ENCODE data around the gene ABI3BP. TPM values are rescaled to one million over a fixed set of nuclear protein-coding genes. Genes with fewer than 3 reads are reported as not detected.

ABI3BP gene
- total RNA-seq, 1 donor from 2014 or later, result 91.1 TPM

- Histone ChIP-seq H3K27me3 (no peaks in the 10 kb centered on the region), H3K9me3 (no peaks in the 10 kb centered on the region), H3K27ac (peak overlapping the region; percentile 81), H3K4me1 (peaks cover 12% of the 10 kb centered on the region), H3K4me3 (peak overlapping the region; percentile 50 to 52), H3K36me3 (no peaks in the 10 kb centered on the region)
- intact Hi-C loops (cut with DNase I), result no loop called here
- TF ChIP-seq CTCF (IDR thresholded peaks at IDR 0.05) (no peak), POLR2A (IDR thresholded peaks at IDR 0.05) (no peak), POLR2AphosphoS5 (IDR thresholded peaks at IDR 0.05; ENCODE audit: insufficient read depth in 1 of 2, low read depth in 1 of 2) (peak in 1 of 2 donors; percentile 22)
- no peak for DNase-seq (ENCODE audit: extremely low spot score in 2 of 2)
Observed at GRCh38 chr3:100992231-100993012, 799 bp downstream of the ABI3BP start.

GRCh38 chr3:100988080-100988479 is 5.1 kb downstream of the ABI3BP start:
- Histone ChIP-seq H3K9me3 (no peaks in the 10 kb centered on the region), H3K27ac (no peak overlapping the region), H3K4me3 (no peak overlapping the region), H3K4me1 (peaks cover 16% of the 10 kb centered on the region), H3K36me3 (no peaks in the 10 kb centered on the region), H3K27me3 (no peaks in the 10 kb centered on the region)
- TF ChIP-seq CTCF (IDR thresholded peaks at IDR 0.05) (no peak), POLR2A (IDR thresholded peaks at IDR 0.05) (no peak), POLR2AphosphoS5 (IDR thresholded peaks at IDR 0.05; ENCODE audit: insufficient read depth in 1 of 2, low read depth in 1 of 2) (no peak)
- intact Hi-C loops (cut with DNase I), result no loop called here
- DNase-seq (ENCODE audit: extremely low spot score in 2 of 2), result no peak

- Histone ChIP-seq H3K27me3 (no peaks in the 10 kb centered on the region), H3K9me3 (no peaks in the 10 kb centered on the region), H3K27ac (no peak overlapping the region), H3K4me1 (peaks cover 45% of the 10 kb centered on the region), H3K4me3 (no peak overlapping the region), H3K36me3 (no peaks in the 10 kb centered on the region)
- TF ChIP-seq POLR2A (IDR thresholded peaks at IDR 0.05), result no peak
- TF ChIP-seq POLR2AphosphoS5 (IDR thresholded peaks at IDR 0.05; ENCODE audit: insufficient read depth in 1 of 2, low read depth in 1 of 2), result no peak
- TF ChIP-seq CTCF (IDR thresholded peaks at IDR 0.05), result no peak
- intact Hi-C loops (cut with DNase I), result no loop called here
- no peak for DNase-seq (ENCODE audit: extremely low spot score in 2 of 2)
Observed at GRCh38 chr3:100984308-100984707, 8.9 kb downstream of the ABI3BP start.

- intact Hi-C loops (cut with DNase I), result no loop called here
- DNase-seq (ENCODE audit: extremely low spot score in 2 of 2), result no peak
- Histone ChIP-seq H3K4me1 (peaks cover 50% of the 10 kb centered on the region), H3K9me3 (no peaks in the 10 kb centered on the region), H3K27ac (peak overlapping the region; percentile 83), H3K36me3 (no peaks in the 10 kb centered on the region), H3K27me3 (no peaks in the 10 kb centered on the region), H3K4me3 (peak overlapping the region; percentile 16 to 24)
- peak in 1 of 2 donors; percentile 25 for TF ChIP-seq POLR2AphosphoS5 (IDR thresholded peaks at IDR 0.05; ENCODE audit: insufficient read depth in 1 of 2, low read depth in 1 of 2)
- TF ChIP-seq POLR2A (IDR thresholded peaks at IDR 0.05), result no peak
Observed at GRCh38 chr3:100982710-100983109, 10.5 kb downstream of the ABI3BP start.

GRCh38 chr3:100981164-100981911 is 11.9 kb downstream of the ABI3BP start:
- no peaks in the 10 kb centered on the region for H3K9me3 ChIP-seq
- peak overlapping the region; percentile 83 for H3K27ac ChIP-seq
- H3K27me3 ChIP-seq, result no peaks in the 10 kb centered on the region
- no peak for TF ChIP-seq CTCF (IDR thresholded peaks at IDR 0.05)
- no peak for TF ChIP-seq POLR2AphosphoS5 (IDR thresholded peaks at IDR 0.05; ENCODE audit: insufficient read depth in 1 of 2, low read depth in 1 of 2)
- TF ChIP-seq POLR2A (IDR thresholded peaks at IDR 0.05), result no peak
- no peak for DNase-seq (ENCODE audit: extremely low spot score in 2 of 2)
- H3K36me3 ChIP-seq, result no peaks in the 10 kb centered on the region
- peaks cover 53% of the 10 kb centered on the region for H3K4me1 ChIP-seq
- intact Hi-C loops (cut with DNase I), result no loop called here
- H3K4me3 ChIP-seq, result no peak overlapping the region

Data from vagina (tissue), 2 donors.